ENCODE data around the gene SPATA7.

DNA sequence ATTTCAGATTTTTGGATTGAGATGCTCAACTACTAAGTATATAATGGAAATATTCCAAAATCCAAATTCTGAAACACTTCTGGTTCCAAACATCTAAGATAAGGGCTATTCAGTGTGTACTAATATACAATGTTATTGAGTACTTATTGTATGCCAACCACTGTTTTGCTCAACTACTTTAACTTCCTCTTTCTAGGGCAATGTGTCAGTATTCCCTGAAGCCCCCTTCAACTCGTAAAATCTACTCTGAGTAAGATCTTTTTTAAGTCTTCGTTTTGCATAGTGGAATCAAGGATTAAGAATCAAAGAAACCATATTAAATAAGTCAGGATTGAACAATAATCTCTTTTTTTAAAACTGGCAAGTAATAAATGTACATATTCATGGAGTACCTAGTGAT, 45.5 kb downstream of the SPATA7 start:
- TF ChIP-seq ARNT (IDR thresholded peaks at IDR 0.05) (no peak), BHLHE40 (IDR thresholded peaks at IDR 0.05; ENCODE audit: borderline replicate concordance) (no peak), FOXA1 (IDR thresholded peaks at IDR 0.05) (no peak), TARDBP (IDR thresholded peaks at IDR 0.05) (no peak), SP1 (IDR thresholded peaks at IDR 0.05) (no peak), ELF4 (IDR thresholded peaks at IDR 0.05) (no peak), FOXM1 (IDR thresholded peaks at IDR 0.05; ENCODE audit: borderline replicate concordance) (no peak), HDGF (IDR thresholded peaks at IDR 0.05; ENCODE audit: borderline replicate concordance) (no peak), FOXK2 (IDR thresholded peaks at IDR 0.05) (no peak), CTBP1 (IDR thresholded peaks at IDR 0.05; ENCODE audit: borderline replicate concordance) (no peak), SUZ12 (IDR thresholded peaks at IDR 0.05) (no peak), LEF1 (IDR thresholded peaks at IDR 0.05; ENCODE audit: borderline replicate concordance) (no peak), L3MBTL2 (conservative IDR thresholded peaks at IDR 0.05) (no peak)
- TF ChIP-seq, protein P1, sequence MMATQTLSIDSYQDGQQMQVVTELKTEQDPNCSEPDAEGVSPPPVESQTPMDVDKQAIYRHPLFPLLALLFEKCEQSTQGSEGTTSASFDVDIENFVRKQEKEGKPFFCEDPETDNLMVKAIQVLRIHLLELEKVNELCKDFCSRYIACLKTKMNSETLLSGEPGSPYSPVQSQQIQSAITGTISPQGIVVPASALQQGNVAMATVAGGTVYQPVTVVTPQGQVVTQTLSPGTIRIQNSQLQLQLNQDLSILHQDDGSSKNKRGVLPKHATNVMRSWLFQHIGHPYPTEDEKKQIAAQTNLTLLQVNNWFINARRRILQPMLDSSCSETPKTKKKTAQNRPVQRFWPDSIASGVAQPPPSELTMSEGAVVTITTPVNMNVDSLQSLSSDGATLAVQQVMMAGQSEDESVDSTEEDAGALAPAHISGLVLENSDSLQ (IDR thresholded peaks at IDR 0.05) = no peak
